A673 (cell line): ENCODE results near the gene IQCE. TPM values are rescaled to one million over a fixed set of nuclear protein-coding genes. Genes with fewer than 3 reads are reported as not detected.

Experiments used
- BruUV-seq: library from RNA; stranded (reverse); fragments of 400-500 nt; replicated peaks from 2 replicates; lab custom pipeline; 2021; lab: Mats Ljungman, UMichigan
- CTCF ChIA-PET: fragments of 300-600 bp; sonication (Branson Sonifier 250); formaldehyde crosslinking; loops from one replicate; lab custom pipeline; 2022; ENCODE audit warnings: antibody characterized with exemption; lab: Charles Lee
- POLR2A ChIA-PET: fragments of 300-600 bp; sonication (Branson Sonifier 250); formaldehyde crosslinking; loops from one replicate; lab custom pipeline; 2022; ENCODE audit warnings: antibody characterized with exemption; ENCODE audit not compliant: low non-redundant PET; lab: Charles Lee
- DNase-seq: peaks from one replicate; pipeline ENCODE4 v3.0.0-alpha.2; 2015; ENCODE audit warnings: low spot score
- H3K27ac ChIP-seq: fragments of 200-600 bp; sonication (generic); 2 replicates; pipeline ENCODE4 v1.5.1; 2016; ENCODE audit warnings: mixed run types, low read depth, mild to moderate bottlenecking, mixed read lengths, antibody characterized with exemption, low read length; ENCODE audit not compliant: poor library complexity, severe bottlenecking
- H3K27me3 ChIP-seq: fragments of 200-600 bp; sonication (generic); replicated peaks from 2 replicates; pipeline ENCODE4 v1.6.1; 2017; ENCODE audit warnings: mixed run types, low read depth, mild to moderate bottlenecking, mixed read lengths, antibody characterized with exemption, low read length; ENCODE audit not compliant: insufficient read depth, poor library complexity
- H3K36me3 ChIP-seq: fragments of 200-600 bp; sonication (generic); 2 replicates; pipeline ENCODE4 v1.6.1; 2016; ENCODE audit warnings: mixed run types, mild to moderate bottlenecking, mixed read lengths, antibody characterized with exemption, low read length; ENCODE audit not compliant: insufficient read depth, poor library complexity, severe bottlenecking
- H3K4me1 ChIP-seq: fragments of 200-600 bp; sonication (generic); 2 replicates; pipeline ENCODE4 v1.6.1; 2017; ENCODE audit warnings: mixed run types, mild to moderate bottlenecking, mixed read lengths, antibody characterized with exemption, low read length; ENCODE audit not compliant: insufficient read depth, poor library complexity, severe bottlenecking
- H3K4me3 ChIP-seq: fragments of 200-600 bp; sonication (generic); 2 replicates; pipeline ENCODE4 v1.5.1; 2016; ENCODE audit warnings: low read depth, mixed run types, mild to moderate bottlenecking, mixed read lengths, low read length; ENCODE audit not compliant: poor library complexity, severe bottlenecking
- H3K9me3 ChIP-seq: fragments of 200-600 bp; sonication (generic); 2 replicates; pipeline ENCODE4 v1.6.1; 2016; ENCODE audit warnings: mixed run types, low read depth, mild to moderate bottlenecking, mixed read lengths, antibody characterized with exemption, low read length; ENCODE audit not compliant: poor library complexity, severe bottlenecking
- CTCF ChIP-seq: fragments of 300-800, 200-600 bp; sonication (generic); conservative IDR thresholded peaks from 2 replicates; pipeline ENCODE4 v1.5.1; 2017; ENCODE audit warnings: low read depth, mild to moderate bottlenecking, antibody characterized with exemption, low read length, moderate library complexity, mixed read lengths
- EZH2 ChIP-seq: fragments of 200-600 bp; sonication (generic); IDR thresholded peaks from 2 replicates; pipeline ENCODE4 v1.6.1; 2017; ENCODE audit warnings: borderline replicate concordance, low read depth, mild to moderate bottlenecking, mixed read lengths, antibody characterized with exemption, low read length; ENCODE audit not compliant: poor library complexity, severe bottlenecking
- intact Hi-C: fragments of 100-400 bp; cut with micrococcal nuclease; formaldehyde crosslinking; loops from one replicate; pipeline ENCODE4 v1.10.0; 2022; ENCODE audit not compliant: unreplicated experiment
- total RNA-seq: library from RNA; stranded (reverse); gene quantifications from 2 replicates; pipeline ENCODE4 v1.2.3, GENCODE V29; 2021

Gene IQCE
- total RNA-seq, 1 experiment from 2014 or later, result 35.4 TPM

GRCh38 chr7:2575046-2575732 lies 16.4 kb downstream of the IQCE start:
- no peak overlapping the region for H3K4me3 ChIP-seq
- TF ChIP-seq CTCF (no peak), EZH2 (no peak)
- peaks cover 13% of the 10 kb centered on the region for H3K36me3 ChIP-seq
- intact Hi-C loops, result no loop called here
- POLR2A ChIA-PET, result no interaction called here
- CTCF ChIA-PET, result no interaction called here
- DNase-seq, result no peak
- no peak overlapping the region for H3K27ac ChIP-seq
- H3K9me3 ChIP-seq, result no peaks in the 10 kb centered on the region
- no peaks in the 10 kb centered on the region for H3K4me1 ChIP-seq
- BruUV-seq, result no TSS peak
- H3K27me3 ChIP-seq, result no peaks in the 10 kb centered on the region

- POLR2A ChIA-PET, result no interaction called here
- no peak overlapping the region for H3K4me3 ChIP-seq
- no peaks in the 10 kb centered on the region for H3K27me3 ChIP-seq
- intact Hi-C loops, result no loop called here
- no peak overlapping the region for H3K27ac ChIP-seq
- TF ChIP-seq EZH2, result no peak
- TF ChIP-seq CTCF, result no peak
- peaks cover 13% of the 10 kb centered on the region for H3K36me3 ChIP-seq
- CTCF ChIA-PET, result no interaction called here
- no peak for DNase-seq
- H3K4me1 ChIP-seq, result no peaks in the 10 kb centered on the region
- BruUV-seq, result no TSS peak
- no peaks in the 10 kb centered on the region for H3K9me3 ChIP-seq
Measured at GRCh38 chr7:2575733-2576340, 17.1 kb downstream of the IQCE start.

- CTCF ChIA-PET, result no interaction called here
- Histone ChIP-seq H3K4me3 (no peak overlapping the region), H3K27ac (no peak overlapping the region), H3K4me1 (no peaks in the 10 kb centered on the region), H3K27me3 (no peaks in the 10 kb centered on the region), H3K36me3 (peaks cover 7% of the 10 kb centered on the region), H3K9me3 (no peaks in the 10 kb centered on the region)
- TF ChIP-seq CTCF (no peak), EZH2 (no peak)
- POLR2A ChIA-PET, result no interaction called here
- intact Hi-C loops, result no loop called here
- DNase-seq, result no peak
- BruUV-seq, result no TSS peak
Measured at GRCh38 chr7:2576742-2577491, 18.1 kb downstream of the IQCE start.
